ENCODE measurements around the gene FOXO3. TPM values are rescaled to one million over a fixed set of nuclear protein-coding genes. Genes with fewer than 3 reads are reported as not detected.

Gene FOXO3
- total RNA-seq, 1 donor from 2014 or later, result 60.3 TPM

DNA sequence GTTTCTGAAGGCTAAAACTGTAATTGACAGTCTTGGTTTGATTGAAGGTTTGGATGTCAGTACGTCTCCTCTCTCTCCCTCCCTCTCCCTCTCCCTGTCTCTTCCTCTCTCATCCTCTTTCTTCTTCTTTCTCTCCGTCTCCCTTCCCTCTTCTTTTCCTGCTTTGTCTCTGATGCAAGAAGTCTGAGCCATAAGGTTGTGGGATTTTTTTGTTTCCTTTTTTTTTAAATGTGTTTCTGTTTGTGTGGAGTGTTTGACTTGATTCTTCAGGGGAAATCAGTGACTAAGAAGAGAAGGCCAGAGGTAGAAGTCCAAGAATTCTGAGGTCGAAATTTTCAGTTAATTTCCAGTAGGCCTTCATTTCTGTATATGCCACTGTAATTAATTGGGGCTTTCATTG, 111.9 kb downstream of the FOXO3 start:
- DNase-seq (ENCODE audit: extremely low spot score, unreplicated experiment), result no peak
- no peak for TF ChIP-seq CTCF (IDR thresholded peaks at IDR 0.05)
- Mint-ChIP-seq H3K4me3 (ENCODE audit: unreplicated experiment) (no peak overlapping the region), H3K36me3 (ENCODE audit: unreplicated experiment) (peaks cover 10% of the 10 kb centered on the region), H3K4me1 (ENCODE audit: unreplicated experiment) (peaks cover 37% of the 10 kb centered on the region), H3K9me3 (ENCODE audit: unreplicated experiment) (no peaks in the 10 kb centered on the region), H3K27me3 (ENCODE audit: unreplicated experiment) (no peaks in the 10 kb centered on the region), H3K27ac (ENCODE audit: unreplicated experiment) (no peak overlapping the region)

DNA sequence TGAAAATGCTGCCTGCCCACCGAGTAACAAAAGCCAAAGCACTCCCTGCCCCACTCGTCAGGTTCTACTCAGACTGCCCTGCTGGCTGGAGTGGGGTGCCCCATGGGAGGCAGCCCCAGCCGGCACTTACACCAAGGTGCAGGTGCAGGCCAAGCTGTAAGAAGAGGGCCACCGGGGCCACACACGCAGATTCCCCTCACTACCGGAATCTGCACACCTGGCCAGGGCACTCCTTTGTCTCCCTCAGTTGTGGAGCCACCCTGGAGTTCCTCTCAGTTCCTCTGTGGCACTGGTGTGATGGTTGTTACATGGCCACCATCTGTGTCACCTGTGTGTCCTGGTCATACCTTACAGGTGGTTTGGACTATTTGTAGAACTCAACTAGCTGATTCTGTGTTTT, 112.4 kb downstream of the FOXO3 start:
- Mint-ChIP-seq H3K36me3 (ENCODE audit: unreplicated experiment) (peaks cover 8% of the 10 kb centered on the region), H3K27me3 (ENCODE audit: unreplicated experiment) (no peaks in the 10 kb centered on the region), H3K9me3 (ENCODE audit: unreplicated experiment) (no peaks in the 10 kb centered on the region), H3K27ac (ENCODE audit: unreplicated experiment) (no peak overlapping the region), H3K4me3 (ENCODE audit: unreplicated experiment) (no peak overlapping the region), H3K4me1 (ENCODE audit: unreplicated experiment) (peaks cover 35% of the 10 kb centered on the region)
- DNase-seq (ENCODE audit: extremely low spot score, unreplicated experiment), result peak; percentile 57
- TF ChIP-seq CTCF (IDR thresholded peaks at IDR 0.05), result no peak

DNA sequence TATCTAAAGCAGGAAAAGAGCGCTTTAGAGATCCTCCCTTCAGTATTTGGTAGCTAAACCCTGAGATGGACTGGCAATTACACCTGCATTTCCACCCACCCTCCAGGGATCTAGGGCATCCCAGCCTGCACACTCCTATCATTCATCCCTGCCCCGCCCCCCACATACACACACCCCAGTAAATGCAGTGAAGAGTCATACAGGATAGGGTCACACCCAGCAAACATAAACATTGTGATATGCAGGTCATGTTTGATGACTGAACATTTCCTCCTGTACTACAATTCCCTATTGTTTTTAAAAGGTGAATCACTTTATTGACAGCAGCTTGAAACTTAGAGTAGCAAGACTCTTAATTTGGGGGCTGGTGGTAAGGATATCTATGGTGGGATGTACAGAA, 112.9 kb downstream of the FOXO3 start:
- Mint-ChIP-seq H3K9me3 (ENCODE audit: unreplicated experiment) (no peaks in the 10 kb centered on the region), H3K36me3 (ENCODE audit: unreplicated experiment) (peaks cover 3% of the 10 kb centered on the region), H3K27me3 (ENCODE audit: unreplicated experiment) (no peaks in the 10 kb centered on the region), H3K4me1 (ENCODE audit: unreplicated experiment) (peaks cover 33% of the 10 kb centered on the region), H3K4me3 (ENCODE audit: unreplicated experiment) (no peak overlapping the region), H3K27ac (ENCODE audit: unreplicated experiment) (no peak overlapping the region)
- DNase-seq (ENCODE audit: extremely low spot score, unreplicated experiment), result no peak
- TF ChIP-seq CTCF (IDR thresholded peaks at IDR 0.05), result no peak

DNA sequence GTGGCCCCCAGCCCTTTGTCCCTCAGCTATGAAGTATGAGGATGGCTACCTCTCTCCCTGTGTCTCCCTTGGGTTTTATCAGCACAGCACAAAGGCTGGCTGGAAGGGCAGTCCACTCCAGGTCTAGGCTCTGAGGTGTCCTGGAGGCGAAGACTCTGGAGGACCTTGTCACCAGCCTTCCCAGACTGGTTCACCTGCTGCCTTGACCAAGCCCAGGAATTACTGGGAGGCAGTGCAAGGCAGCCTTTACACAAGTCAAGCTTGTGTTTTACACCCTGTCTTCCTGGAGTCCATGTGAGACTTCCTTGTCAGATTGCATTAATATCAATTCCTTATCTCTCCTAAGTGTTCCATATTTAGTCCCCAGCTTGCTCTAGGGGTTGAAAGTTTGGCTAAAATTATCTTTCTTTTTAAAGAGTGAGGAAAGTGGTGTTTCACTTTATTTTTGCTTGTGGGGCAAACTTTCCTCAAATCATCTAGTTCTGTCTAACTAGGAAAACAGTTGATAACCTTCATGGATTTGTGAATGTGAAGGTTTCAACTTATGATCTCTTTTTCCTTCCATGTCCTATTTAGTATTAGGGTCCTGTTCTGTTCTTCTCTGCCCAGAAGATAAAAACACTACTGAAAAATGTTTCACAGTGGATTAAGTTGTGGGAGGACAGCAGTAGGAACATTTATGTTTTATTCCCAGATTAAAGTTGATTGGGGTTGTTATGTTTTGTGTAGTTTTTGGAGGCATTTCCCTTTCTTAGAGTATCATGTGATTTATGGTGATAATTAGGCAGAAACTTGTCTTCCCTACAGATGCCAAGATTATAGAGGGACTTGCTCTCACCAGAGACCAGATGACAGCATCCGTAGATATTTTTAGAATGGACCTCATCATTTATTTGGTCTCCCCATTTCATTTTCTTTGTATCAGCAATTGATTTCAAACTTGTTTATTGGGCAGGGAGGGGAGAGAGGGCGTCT, 114.8 kb downstream of the FOXO3 start:
- H3K36me3 Mint-ChIP-seq (ENCODE audit: unreplicated experiment), result peaks cover 8% of the 10 kb centered on the region
- DNase-seq (ENCODE audit: extremely low spot score, unreplicated experiment), result peak; percentile 42
- no peak overlapping the region for H3K27ac Mint-ChIP-seq (ENCODE audit: unreplicated experiment)
- no peaks in the 10 kb centered on the region for H3K27me3 Mint-ChIP-seq (ENCODE audit: unreplicated experiment)
- H3K4me3 Mint-ChIP-seq (ENCODE audit: unreplicated experiment), result no peak overlapping the region
- H3K9me3 Mint-ChIP-seq (ENCODE audit: unreplicated experiment), result no peaks in the 10 kb centered on the region
- peaks cover 32% of the 10 kb centered on the region for H3K4me1 Mint-ChIP-seq (ENCODE audit: unreplicated experiment)
- TF ChIP-seq CTCF (IDR thresholded peaks at IDR 0.05), result no peak

DNA sequence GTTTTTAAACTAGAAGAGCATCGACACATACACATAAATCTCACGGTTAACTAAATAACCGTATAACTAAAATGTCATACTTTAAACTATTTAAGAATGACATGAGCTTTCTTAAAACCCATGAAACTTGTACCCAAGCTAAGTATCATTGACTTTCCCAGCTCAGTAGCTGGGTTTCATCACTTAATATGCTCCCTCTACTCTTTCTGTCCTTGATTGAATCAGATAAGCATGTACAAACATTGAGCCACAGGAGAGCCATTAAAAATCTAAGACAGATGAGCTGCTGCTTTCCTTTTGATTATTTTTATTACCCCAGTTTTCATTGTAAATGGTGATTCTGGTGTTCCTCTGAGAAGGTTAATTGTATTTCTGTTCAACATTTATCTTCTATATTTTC, 115.8 kb downstream of the FOXO3 start:
- H3K4me1 Mint-ChIP-seq (ENCODE audit: unreplicated experiment), result peaks cover 27% of the 10 kb centered on the region
- no peak for DNase-seq (ENCODE audit: extremely low spot score, unreplicated experiment)
- no peak for TF ChIP-seq CTCF (IDR thresholded peaks at IDR 0.05)
- H3K27ac Mint-ChIP-seq (ENCODE audit: unreplicated experiment), result no peak overlapping the region
- H3K4me3 Mint-ChIP-seq (ENCODE audit: unreplicated experiment), result no peak overlapping the region
- H3K9me3 Mint-ChIP-seq (ENCODE audit: unreplicated experiment), result no peaks in the 10 kb centered on the region
- no peaks in the 10 kb centered on the region for H3K27me3 Mint-ChIP-seq (ENCODE audit: unreplicated experiment)
- H3K36me3 Mint-ChIP-seq (ENCODE audit: unreplicated experiment), result peaks cover 9% of the 10 kb centered on the region

Measured in osteocyte (in vitro differentiated cells).